HepG2 (cell line): ENCODE measurements around the gene LCN12. TPM values are rescaled to one million over a fixed set of nuclear protein-coding genes. Genes with fewer than 3 reads are reported as not detected.

Experiments used
- GABPB1 ChIP-seq: IDR thresholded peaks from 2 replicates; pipeline ENCODE4 v1.6.1; 2016; ENCODE audit warnings: mild to moderate bottlenecking, missing genetic modification reagents, moderate library complexity, missing compliant biosample characterization
- HNF4G ChIP-seq, 2 experiments: sonication (generic) in 1 of 2; formaldehyde crosslinking in 1 of 2; IDR thresholded peaks; 2 replicates each; pipeline versions ENCODE4 v1.4.0 to v1.6.1; 2011 to 2020; ENCODE audit warnings: borderline replicate concordance in 2 of 2, low read depth in 2 of 2, mild to moderate bottlenecking in 2 of 2, low read length in 1 of 2, missing genetic modification reagents in 1 of 2, moderate library complexity in 1 of 2
- MBNL3 ChIP-seq: fragments of 250-450 bp; sonication (Bioruptor Pico); conservative IDR thresholded peaks from 2 replicates; pipeline ENCODE4 v1.8.0; 2022; ENCODE audit warnings: mild to moderate bottlenecking, inconsistent platforms
- PLRG1 ChIP-seq: fragments of 450-650 bp; conservative IDR thresholded peaks from 2 replicates; pipeline ENCODE4 v1.6.1; 2016
- SKI ChIP-seq: fragments of 450-650 bp; IDR thresholded peaks from one replicate; pipeline ENCODE4 v1.6.1; 2018; ENCODE audit warnings: mild to moderate bottlenecking; ENCODE audit not compliant: partially characterized antibody
- TRAFD1 ChIP-seq: sonication (generic); formaldehyde crosslinking; IDR thresholded peaks from 2 replicates; pipeline ENCODE4 v1.5.1; 2020; ENCODE audit warnings: missing genetic modification reagents, mild to moderate bottlenecking, borderline replicate concordance
- TRIM22 ChIP-seq: fragments of 450-650 bp; IDR thresholded peaks from 2 replicates; pipeline ENCODE4 v1.6.1; 2017
- ZNF557 ChIP-seq: sonication (generic); formaldehyde crosslinking; IDR thresholded peaks from 2 replicates; pipeline ENCODE4 v1.4.0; 2020; ENCODE audit warnings: missing genetic modification reagents
- ZNF709 ChIP-seq: sonication (generic); formaldehyde crosslinking; IDR thresholded peaks from 2 replicates; pipeline ENCODE4 v1.5.0; 2020; ENCODE audit warnings: mild to moderate bottlenecking, missing genetic modification reagents
- polyA plus RNA-seq, 8 experiments: library from polyadenylated mRNA; depleted of rRNA in 3 of 8; stranded (reverse) in 7 of 8; unstranded in 1 of 8; fragments of >200 nt; fragmentation: Illumina TruSeq in 4 of 8; extraction: Trizol in 4 of 8; gene quantifications; 2 replicates each; pipeline versions ENCODE4 v1.2.1 to v1.2.3, GENCODE V29; 2011 to 2016; ENCODE audit warnings: low read depth in 4 of 8, missing spikeins in 1 of 8, mixed read lengths in 1 of 8; ENCODE audit not compliant: insufficient read depth in 1 of 8
- total RNA-seq, 5 experiments: library from RNA; depleted of rRNA; stranded (reverse); fragments of >200 nt; fragmentation: Illumina TruSeq; extraction: Trizol; gene quantifications; 2 replicates each; pipeline ENCODE4 v1.2.3, GENCODE V29; 2016; ENCODE audit warnings: low read depth in 1 of 5
- TF ChIP-seq, protein P1 (sequence below): sonication (generic); formaldehyde crosslinking; IDR thresholded peaks from 2 replicates; pipeline ENCODE4 v1.4.0; 2020; ENCODE audit warnings: mild to moderate bottlenecking, missing genetic modification reagents, borderline replicate concordance
- TF ChIP-seq, protein P2 (sequence below): sonication (generic); formaldehyde crosslinking; IDR thresholded peaks from 2 replicates; pipeline ENCODE4 v1.5.0; 2020; ENCODE audit warnings: missing genetic modification reagents
- TF ChIP-seq, protein P3 (sequence below): sonication (generic); formaldehyde crosslinking; conservative IDR thresholded peaks from 2 replicates; pipeline ENCODE4 v1.8.0; 2022; ENCODE audit warnings: mild to moderate bottlenecking, moderate library complexity, missing genetic modification reagents

Gene LCN12
- total and polyA plus RNA-seq, 2 of the 13 experiments (the other 11 are each of a cell fraction or from before 2014, with no cell fraction given): 3.4 to 6.9 TPM

DNA sequence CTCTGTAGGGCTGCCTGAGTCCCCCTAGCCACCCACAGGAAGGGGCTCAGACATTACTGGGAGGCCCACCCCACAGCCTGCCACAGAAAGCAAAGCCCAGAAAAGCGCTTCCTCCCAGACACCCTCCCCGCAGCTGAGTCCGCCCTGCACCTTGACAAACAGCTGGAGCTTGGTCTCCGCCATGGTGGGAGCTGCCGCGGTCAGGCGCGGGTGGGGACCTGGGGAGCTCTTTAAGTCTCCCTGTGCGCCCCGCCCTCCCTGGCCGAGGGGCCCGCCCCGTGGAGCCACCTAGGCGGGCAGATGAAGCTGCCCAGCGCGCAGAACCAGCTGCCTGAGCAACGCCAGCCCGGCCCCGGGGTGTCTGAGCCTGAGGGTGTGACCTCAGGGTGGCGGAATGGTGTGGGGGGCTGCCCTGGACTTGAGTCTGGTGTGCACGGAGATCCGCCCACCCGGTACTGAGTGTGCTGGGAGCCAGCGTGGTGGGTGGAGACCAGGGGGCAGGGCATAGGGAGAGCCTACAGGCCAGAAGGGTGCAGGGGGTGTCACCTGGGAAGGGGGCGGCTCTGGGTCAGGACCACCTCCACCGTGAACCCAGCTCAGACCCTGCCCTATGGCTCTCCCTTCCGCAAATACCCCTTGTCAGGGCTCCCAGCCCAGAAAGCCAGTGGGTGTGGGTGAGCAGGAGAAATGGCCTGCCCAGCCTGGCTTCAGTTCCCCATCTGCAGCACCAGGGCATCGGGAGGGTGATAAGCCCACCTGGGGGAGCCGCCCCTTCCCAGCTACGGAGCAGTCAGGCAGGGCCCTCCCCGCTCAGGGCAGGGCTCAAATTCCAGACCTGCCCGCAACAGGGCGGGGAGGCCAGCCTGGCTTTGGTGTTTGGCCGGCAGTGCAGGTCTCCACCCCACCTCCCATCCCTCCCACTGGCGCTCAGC lies 44.6 kb downstream of the LCN12 start, which contains the start of gene CLIC3 (continued):
- TF ChIP-seq, protein P1, sequence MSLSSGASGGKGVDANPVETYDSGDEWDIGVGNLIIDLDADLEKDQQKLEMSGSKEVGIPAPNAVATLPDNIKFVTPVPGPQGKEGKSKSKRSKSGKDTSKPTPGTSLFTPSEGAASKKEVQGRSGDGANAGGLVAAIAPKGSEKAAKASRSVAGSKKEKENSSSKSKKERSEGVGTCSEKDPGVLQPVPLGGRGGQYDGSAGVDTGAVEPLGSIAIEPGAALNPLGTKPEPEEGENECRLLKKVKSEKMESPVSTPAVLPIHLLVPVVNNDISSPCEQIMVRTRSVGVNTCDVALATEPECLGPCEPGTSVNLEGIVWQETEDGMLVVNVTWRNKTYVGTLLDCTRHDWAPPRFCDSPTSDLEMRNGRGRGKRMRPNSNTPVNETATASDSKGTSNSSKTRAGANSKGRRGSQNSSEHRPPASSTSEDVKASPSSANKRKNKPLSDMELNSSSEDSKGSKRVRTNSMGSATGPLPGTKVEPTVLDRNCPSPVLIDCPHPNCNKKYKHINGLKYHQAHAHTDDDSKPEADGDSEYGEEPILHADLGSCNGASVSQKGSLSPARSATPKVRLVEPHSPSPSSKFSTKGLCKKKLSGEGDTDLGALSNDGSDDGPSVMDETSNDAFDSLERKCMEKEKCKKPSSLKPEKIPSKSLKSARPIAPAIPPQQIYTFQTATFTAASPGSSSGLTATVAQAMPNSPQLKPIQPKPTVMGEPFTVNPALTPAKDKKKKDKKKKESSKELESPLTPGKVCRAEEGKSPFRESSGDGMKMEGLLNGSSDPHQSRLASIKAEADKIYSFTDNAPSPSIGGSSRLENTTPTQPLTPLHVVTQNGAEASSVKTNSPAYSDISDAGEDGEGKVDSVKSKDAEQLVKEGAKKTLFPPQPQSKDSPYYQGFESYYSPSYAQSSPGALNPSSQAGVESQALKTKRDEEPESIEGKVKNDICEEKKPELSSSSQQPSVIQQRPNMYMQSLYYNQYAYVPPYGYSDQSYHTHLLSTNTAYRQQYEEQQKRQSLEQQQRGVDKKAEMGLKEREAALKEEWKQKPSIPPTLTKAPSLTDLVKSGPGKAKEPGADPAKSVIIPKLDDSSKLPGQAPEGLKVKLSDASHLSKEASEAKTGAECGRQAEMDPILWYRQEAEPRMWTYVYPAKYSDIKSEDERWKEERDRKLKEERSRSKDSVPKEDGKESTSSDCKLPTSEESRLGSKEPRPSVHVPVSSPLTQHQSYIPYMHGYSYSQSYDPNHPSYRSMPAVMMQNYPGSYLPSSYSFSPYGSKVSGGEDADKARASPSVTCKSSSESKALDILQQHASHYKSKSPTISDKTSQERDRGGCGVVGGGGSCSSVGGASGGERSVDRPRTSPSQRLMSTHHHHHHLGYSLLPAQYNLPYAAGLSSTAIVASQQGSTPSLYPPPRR: 0 out of 2 replicates have a peak, but pooled peaks have one; percentile 45
- no peak for TF ChIP-seq SKI
- TF ChIP-seq, protein P2, sequence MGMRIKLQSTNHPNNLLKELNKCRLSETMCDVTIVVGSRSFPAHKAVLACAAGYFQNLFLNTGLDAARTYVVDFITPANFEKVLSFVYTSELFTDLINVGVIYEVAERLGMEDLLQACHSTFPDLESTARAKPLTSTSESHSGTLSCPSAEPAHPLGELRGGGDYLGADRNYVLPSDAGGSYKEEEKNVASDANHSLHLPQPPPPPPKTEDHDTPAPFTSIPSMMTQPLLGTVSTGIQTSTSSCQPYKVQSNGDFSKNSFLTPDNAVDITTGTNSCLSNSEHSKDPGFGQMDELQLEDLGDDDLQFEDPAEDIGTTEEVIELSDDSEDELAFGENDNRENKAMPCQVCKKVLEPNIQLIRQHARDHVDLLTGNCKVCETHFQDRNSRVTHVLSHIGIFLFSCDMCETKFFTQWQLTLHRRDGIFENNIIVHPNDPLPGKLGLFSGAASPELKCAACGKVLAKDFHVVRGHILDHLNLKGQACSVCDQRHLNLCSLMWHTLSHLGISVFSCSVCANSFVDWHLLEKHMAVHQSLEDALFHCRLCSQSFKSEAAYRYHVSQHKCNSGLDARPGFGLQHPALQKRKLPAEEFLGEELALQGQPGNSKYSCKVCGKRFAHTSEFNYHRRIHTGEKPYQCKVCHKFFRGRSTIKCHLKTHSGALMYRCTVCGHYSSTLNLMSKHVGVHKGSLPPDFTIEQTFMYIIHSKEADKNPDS (CRISPR knock-in tag): no peak
- TF ChIP-seq GABPB1 (CRISPR knock-in tag): peak; percentile 13; the same call in 1 of the 2 replicates
- TF ChIP-seq TRIM22: no peak
- no peak for TF ChIP-seq TRAFD1 (CRISPR knock-in tag)
- peak; percentile 40; the same call in 1 of the 2 replicates for TF ChIP-seq HNF4G (IDR thresholded peaks at IDR 0.05; ENCODE audit: borderline replicate concordance, low read depth, low read length)
- no peak for TF ChIP-seq HNF4G (CRISPR knock-in tag; IDR thresholded peaks at IDR 0.05; ENCODE audit: borderline replicate concordance, low read depth)
- no peak for TF ChIP-seq ZNF557 (CRISPR knock-in tag)
- TF ChIP-seq, protein P3, sequence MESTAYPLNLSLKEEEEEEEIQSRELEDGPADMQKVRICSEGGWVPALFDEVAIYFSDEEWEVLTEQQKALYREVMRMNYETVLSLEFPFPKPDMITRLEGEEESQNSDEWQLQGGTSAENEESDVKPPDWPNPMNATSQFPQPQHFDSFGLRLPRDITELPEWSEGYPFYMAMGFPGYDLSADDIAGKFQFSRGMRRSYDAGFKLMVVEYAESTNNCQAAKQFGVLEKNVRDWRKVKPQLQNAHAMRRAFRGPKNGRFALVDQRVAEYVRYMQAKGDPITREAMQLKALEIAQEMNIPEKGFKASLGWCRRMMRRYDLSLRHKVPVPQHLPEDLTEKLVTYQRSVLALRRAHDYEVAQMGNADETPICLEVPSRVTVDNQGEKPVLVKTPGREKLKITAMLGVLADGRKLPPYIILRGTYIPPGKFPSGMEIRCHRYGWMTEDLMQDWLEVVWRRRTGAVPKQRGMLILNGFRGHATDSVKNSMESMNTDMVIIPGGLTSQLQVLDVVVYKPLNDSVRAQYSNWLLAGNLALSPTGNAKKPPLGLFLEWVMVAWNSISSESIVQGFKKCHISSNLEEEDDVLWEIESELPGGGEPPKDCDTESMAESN: 0 out of 2 replicates have a peak, but pooled peaks have one; percentile 42
- TF ChIP-seq MBNL3 (CRISPR knock-in tag): no peak
- no peak for TF ChIP-seq PLRG1
- TF ChIP-seq ZNF709 (CRISPR knock-in tag): no peak
